ENCODE results near the gene WDR26. TPM values are rescaled to one million over a fixed set of nuclear protein-coding genes. Genes with fewer than 3 reads are reported as not detected.

The WDR26 gene
- polyA plus RNA-seq, 3 donors from 2014 or later: 0.36 to 6.5 (median 3.6) TPM

GRCh38 chr1:224450561-224451350 is 16.2 kb upstream of the WDR26 start:
- DNase-seq: no peak
- H3K9me3 Mint-ChIP-seq: no peaks in the 10 kb centered on the region

GRCh38 chr1:224450159-224450558 is 15.6 kb upstream of the WDR26 start:
- Mint-ChIP-seq H3K4me1 (peaks cover 0 to 3% of the 10 kb centered on the region in 2 donors), H3K4me3 (no peak overlapping the region), H3K9me3 (no peaks in the 10 kb centered on the region), H3K36me3 (peaks cover 0 to 14% (median 0%) of the 10 kb centered on the region in 3 donors), H3K27ac (peak overlapping the region in 4 of 6 donors; percentile 3 to 38 (median 26)), H3K27me3 (ENCODE audit: low read depth in 3 of 3) (no peaks in the 10 kb centered on the region)
- no peak for DNase-seq

More at GRCh38 chr1:224450561-224451350, 16.2 kb upstream of the WDR26 start:
- Mint-ChIP-seq H3K27ac (peak overlapping the region in 2 of 6 donors; percentile 3 to 35), H3K27me3 (ENCODE audit: low read depth in 3 of 3) (no peaks in the 10 kb centered on the region), H3K4me1 (peaks cover 0 to 3% of the 10 kb centered on the region in 2 donors), H3K36me3 (peaks cover 0 to 10% (median 0%) of the 10 kb centered on the region in 3 donors), H3K4me3 (no peak overlapping the region)

GRCh38 chr1:224448453-224449017 is 13.9 kb upstream of the WDR26 start:
- no peak for DNase-seq
- Mint-ChIP-seq H3K27me3 (ENCODE audit: low read depth in 3 of 3) (no peaks in the 10 kb centered on the region), H3K36me3 (peaks cover 0 to 14% (median 0%) of the 10 kb centered on the region in 3 donors), H3K9me3 (no peaks in the 10 kb centered on the region), H3K4me3 (no peak overlapping the region), H3K27ac (no peak overlapping the region), H3K4me1 (peaks cover 0 to 3% of the 10 kb centered on the region in 2 donors)

- Mint-ChIP-seq H3K36me3 (peaks cover 0 to 14% (median 0%) of the 10 kb centered on the region in 3 donors), H3K27me3 (ENCODE audit: low read depth in 3 of 3) (no peaks in the 10 kb centered on the region), H3K9me3 (no peaks in the 10 kb centered on the region), H3K4me3 (no peak overlapping the region), H3K4me1 (peaks cover 0 to 3% of the 10 kb centered on the region in 2 donors), H3K27ac (no peak overlapping the region)
- DNase-seq: no peak
These were observed 13.4 kb upstream of the WDR26 start for GRCh38 chr1:224447971-224448370.

- DNase-seq: no peak
- peaks cover 0 to 14% (median 1%) of the 10 kb centered on the region in 3 donors for H3K36me3 Mint-ChIP-seq
- no peak overlapping the region for H3K4me3 Mint-ChIP-seq
- no peaks in the 10 kb centered on the region for H3K9me3 Mint-ChIP-seq
- H3K27me3 Mint-ChIP-seq (ENCODE audit: low read depth in 3 of 3): no peaks in the 10 kb centered on the region
- H3K4me1 Mint-ChIP-seq: peaks cover 0 to 3% of the 10 kb centered on the region in 2 donors
- no peak overlapping the region for H3K27ac Mint-ChIP-seq
These were observed 12.7 kb upstream of the WDR26 start for GRCh38 chr1:224447251-224447650.

- no peak for DNase-seq
- Mint-ChIP-seq H3K4me3 (no peak overlapping the region), H3K9me3 (no peaks in the 10 kb centered on the region), H3K27ac (no peak overlapping the region), H3K27me3 (ENCODE audit: low read depth in 3 of 3) (peaks cover 2 to 4% (median 2%) of the 10 kb centered on the region in 3 donors), H3K36me3 (peaks cover 0 to 11% (median 3%) of the 10 kb centered on the region in 3 donors), H3K4me1 (peaks cover 15 to 25% of the 10 kb centered on the region in 2 donors)
These were observed 4.4 kb upstream of the WDR26 start for GRCh38 chr1:224438989-224439388.

- Mint-ChIP-seq H3K27me3 (ENCODE audit: low read depth in 3 of 3) (peaks cover 7 to 16% (median 13%) of the 10 kb centered on the region in 3 donors), H3K27ac (peak overlapping the region; percentile 96 to 100 (median 99)), H3K4me1 (peaks cover 37 to 51% of the 10 kb centered on the region in 2 donors), H3K36me3 (peaks cover 0 to 2% (median 0%) of the 10 kb centered on the region in 3 donors), H3K9me3 (no peaks in the 10 kb centered on the region), H3K4me3 (peak overlapping the region; percentile 26 to 99 (median 96))
- no peak for DNase-seq
These were observed 1.4 kb upstream of the WDR26 start for GRCh38 chr1:224435999-224436398.

- peaks cover 0 to 2% (median 0%) of the 10 kb centered on the region in 3 donors for H3K36me3 Mint-ChIP-seq
- DNase-seq: peak in 1 of 3 donors; percentile 16
- no peaks in the 10 kb centered on the region for H3K9me3 Mint-ChIP-seq
- H3K27ac Mint-ChIP-seq: peak overlapping the region; percentile 96 to 100 (median 99)
- H3K27me3 Mint-ChIP-seq (ENCODE audit: low read depth in 3 of 3): peaks cover 7 to 16% (median 13%) of the 10 kb centered on the region in 3 donors
- peaks cover 43 to 57% of the 10 kb centered on the region in 2 donors for H3K4me1 Mint-ChIP-seq
- H3K4me3 Mint-ChIP-seq: peak overlapping the region; percentile 91 to 99 (median 96)
These were observed 744 bp upstream of the WDR26 start for GRCh38 chr1:224435318-224435763.

- Mint-ChIP-seq H3K4me3 (peak overlapping the region; percentile 87 to 99 (median 96)), H3K27me3 (ENCODE audit: low read depth in 3 of 3) (peaks cover 7 to 16% (median 13%) of the 10 kb centered on the region in 3 donors), H3K36me3 (no peaks in the 10 kb centered on the region), H3K9me3 (no peaks in the 10 kb centered on the region), H3K4me1 (peaks cover 53 to 69% of the 10 kb centered on the region in 2 donors), H3K27ac (peak overlapping the region; percentile 78 to 100 (median 94))
- DNase-seq: peak; percentile 76 to 82 (median 78)
These were observed 610 bp downstream of the WDR26 start for GRCh38 chr1:224433701-224434672.

GRCh38 chr1:224433041-224433691 is 1.4 kb downstream of the WDR26 start:
- Mint-ChIP-seq H3K27ac (peak overlapping the region; percentile 78 to 98 (median 90)), H3K4me3 (peak overlapping the region; percentile 87 to 94 (median 91)), H3K27me3 (ENCODE audit: low read depth in 3 of 3) (peaks cover 7 to 16% (median 13%) of the 10 kb centered on the region in 3 donors), H3K4me1 (peaks cover 59 to 75% of the 10 kb centered on the region in 2 donors), H3K36me3 (no peaks in the 10 kb centered on the region), H3K9me3 (no peaks in the 10 kb centered on the region)
- peak; percentile 24 to 35 (median 30) for DNase-seq

- Mint-ChIP-seq H3K27me3 (ENCODE audit: low read depth in 3 of 3) (peaks cover 9 to 16% (median 13%) of the 10 kb centered on the region in 3 donors), H3K4me3 (peak overlapping the region; percentile 87 to 94 (median 91)), H3K36me3 (peaks cover 0 to 3% (median 0%) of the 10 kb centered on the region in 3 donors), H3K9me3 (no peaks in the 10 kb centered on the region), H3K4me1 (peaks cover 62 to 80% of the 10 kb centered on the region in 2 donors), H3K27ac (peak overlapping the region; percentile 78 to 98 (median 90))
- DNase-seq: peak in 2 of 3 donors; percentile 12 to 21
These were observed 1.9 kb downstream of the WDR26 start for GRCh38 chr1:224432672-224433040.

GRCh38 chr1:224432146-224432545 is 2.5 kb downstream of the WDR26 start:
- Mint-ChIP-seq H3K36me3 (peaks cover 0 to 4% (median 3%) of the 10 kb centered on the region in 3 donors), H3K27me3 (ENCODE audit: low read depth in 3 of 3) (peaks cover 11 to 16% (median 15%) of the 10 kb centered on the region in 3 donors), H3K4me3 (peak overlapping the region; percentile 87 to 94 (median 91)), H3K27ac (peak overlapping the region; percentile 78 to 98 (median 90)), H3K4me1 (peaks cover 66 to 82% of the 10 kb centered on the region in 2 donors), H3K9me3 (no peaks in the 10 kb centered on the region)
- no peak for DNase-seq

Measured in immature natural killer cell (primary cell).